Activated T-cell treated with anti-CD3 and anti-CD28 coated beads, Interleukin-2, amount 50 U/mL, for 4 hours (primary cell): ENCODE data around the gene PACSIN1. TPM values are rescaled to one million over a fixed set of nuclear protein-coding genes. Genes with fewer than 3 reads are reported as not detected.

Experiments used
- ATAC-seq, 2 donors: fragments of 200-7000 bp; cut with Tn5 transposase; one replicate each; pipeline ENCODE4 v1.10.0; 2021
- DNase-seq: peaks from one replicate; pipeline ENCODE4 v3.0.0-alpha.2; 2020
- H3K27me3 Mint-ChIP-seq: one replicate; pipeline ENCODE4 v1.8.0; 2021; ENCODE audit warnings: low read depth, mixed read lengths
- H3K36me3 Mint-ChIP-seq: one replicate; pipeline ENCODE4 v1.8.0; 2022; ENCODE audit warnings: mixed read lengths; ENCODE audit not compliant: insufficient read depth
- H3K4me1 Mint-ChIP-seq: one replicate; pipeline ENCODE4 v1.8.0; 2021; ENCODE audit warnings: low read depth, mixed read lengths
- H3K4me3 Mint-ChIP-seq: one replicate; pipeline ENCODE4 v1.8.0; 2021; ENCODE audit warnings: mild to moderate bottlenecking, moderate library complexity, mixed read lengths
- H3K9me3 Mint-ChIP-seq: one replicate; pipeline ENCODE4 v1.8.0; 2021; ENCODE audit warnings: mixed read lengths
- total RNA-seq, 3 donors: library from RNA; stranded (reverse); gene quantifications; one replicate each; pipeline ENCODE4 v1.2.1, GENCODE V29; 2021

PACSIN1 gene
- total RNA-seq, 3 donors from 2014 or later = 0.05 TPM; not detected in 2

DNA sequence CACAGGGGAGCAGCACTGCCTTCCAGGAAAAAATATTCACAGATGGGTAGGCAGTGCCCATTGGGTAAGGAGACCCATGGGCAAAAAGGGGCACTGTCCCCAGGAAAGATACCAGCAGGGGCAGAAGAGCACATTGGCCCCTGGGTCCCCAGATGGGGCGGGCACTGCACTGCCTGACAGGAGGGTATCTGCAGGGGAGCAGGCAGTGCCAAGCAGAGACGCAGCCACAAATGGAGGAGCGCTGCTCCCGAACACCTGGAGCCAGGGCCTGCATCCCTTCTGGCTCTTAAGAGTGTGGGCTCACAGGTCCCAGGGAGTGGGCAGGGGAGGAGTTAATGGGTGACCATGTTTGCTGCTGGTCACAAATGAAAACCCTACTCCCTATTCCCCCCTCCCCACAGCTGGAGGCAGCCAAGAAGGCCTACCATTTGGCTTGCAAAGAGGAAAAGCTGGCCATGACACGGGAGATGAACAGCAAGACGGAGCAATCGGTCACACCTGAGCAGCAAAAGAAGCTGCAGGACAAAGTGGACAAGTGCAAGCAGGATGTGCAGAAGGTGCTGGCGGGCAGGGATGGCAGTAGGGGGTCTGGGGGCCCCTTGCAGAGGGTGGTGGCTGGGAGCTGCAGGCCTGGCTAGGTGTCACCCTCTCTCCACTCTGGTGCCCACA lies 63.3 kb downstream of the PACSIN1 start:
- DNase-seq = no peak
- H3K9me3 Mint-ChIP-seq = no peaks in the 10 kb centered on the region
- ATAC-seq = no peak
- no peaks in the 10 kb centered on the region for H3K27me3 Mint-ChIP-seq
- peaks cover 7% of the 10 kb centered on the region for H3K4me1 Mint-ChIP-seq
- no peaks in the 10 kb centered on the region for H3K36me3 Mint-ChIP-seq
- no peak overlapping the region for H3K4me3 Mint-ChIP-seq

DNA sequence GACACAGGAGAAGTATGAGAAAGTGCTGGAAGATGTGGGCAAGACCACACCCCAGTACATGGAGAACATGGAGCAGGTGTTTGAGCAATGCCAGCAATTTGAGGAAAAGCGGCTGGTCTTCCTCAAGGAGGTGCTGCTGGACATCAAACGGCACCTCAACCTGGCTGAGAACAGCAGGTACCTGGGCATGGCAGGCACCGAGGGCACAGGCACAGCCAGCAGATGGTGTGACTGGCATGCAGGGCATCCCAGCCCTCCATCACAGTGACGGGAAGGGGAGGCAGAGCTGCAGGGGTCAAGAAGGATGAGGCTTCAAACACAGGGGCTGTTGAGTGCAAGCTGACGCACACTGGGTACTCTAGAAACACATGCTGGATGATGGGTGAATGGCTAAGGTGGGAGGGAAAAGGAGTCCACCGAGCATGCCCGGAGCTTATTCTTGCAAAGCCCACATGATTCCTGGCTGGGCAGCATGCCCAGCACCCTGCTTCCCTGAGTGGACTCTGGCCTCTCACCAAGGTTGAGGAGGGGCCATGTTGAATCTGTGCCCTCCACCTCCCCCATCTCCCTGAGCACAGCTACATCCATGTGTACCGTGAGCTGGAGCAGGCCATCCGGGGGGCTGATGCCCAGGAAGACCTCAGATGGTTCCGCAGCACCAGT lies 63.9 kb downstream of the PACSIN1 start:
- peaks cover 7% of the 10 kb centered on the region for H3K4me1 Mint-ChIP-seq

DNA sequence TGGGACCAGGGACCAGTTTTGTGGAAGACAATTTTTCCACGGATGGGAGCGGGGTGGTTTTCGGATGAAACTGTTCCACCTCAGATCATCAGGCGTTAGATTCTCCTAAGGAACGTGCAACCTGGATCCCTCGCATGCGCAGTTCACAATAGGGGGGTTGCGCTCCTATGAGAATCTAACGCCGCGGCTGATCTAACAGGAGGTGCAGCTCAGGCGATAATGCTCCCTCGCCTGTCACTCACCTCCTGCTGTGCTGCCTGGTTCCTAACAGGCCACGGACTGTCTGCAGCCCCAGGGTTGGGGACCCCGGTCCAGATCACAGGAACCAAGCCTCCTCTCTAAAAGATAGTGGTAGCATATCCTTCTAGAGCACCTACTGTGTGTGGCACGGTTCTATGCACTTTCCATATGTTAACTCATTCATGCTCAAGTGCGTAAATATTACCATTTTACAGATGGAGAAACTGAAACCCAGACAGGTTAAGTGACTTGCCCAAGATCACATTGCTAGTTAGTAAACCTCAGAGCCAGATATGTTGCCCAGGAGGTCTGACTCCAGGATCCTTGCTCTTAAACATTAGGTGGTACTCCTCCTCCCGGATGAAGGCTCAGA lies 65.0 kb downstream of the PACSIN1 start:
- Mint-ChIP-seq H3K4me3 (no peak overlapping the region), H3K9me3 (no peaks in the 10 kb centered on the region), H3K4me1 (peaks cover 7% of the 10 kb centered on the region), H3K36me3 (no peaks in the 10 kb centered on the region), H3K27me3 (no peaks in the 10 kb centered on the region)
- DNase-seq = no peak
- ATAC-seq = no peak

More for the DNA sequence above, 63.9 kb downstream of the PACSIN1 start:
- H3K9me3 Mint-ChIP-seq = no peaks in the 10 kb centered on the region
- no peak overlapping the region for H3K4me3 Mint-ChIP-seq
- H3K36me3 Mint-ChIP-seq = no peaks in the 10 kb centered on the region
- H3K27me3 Mint-ChIP-seq = no peaks in the 10 kb centered on the region
- DNase-seq (no peak), ATAC-seq (no peak)

DNA sequence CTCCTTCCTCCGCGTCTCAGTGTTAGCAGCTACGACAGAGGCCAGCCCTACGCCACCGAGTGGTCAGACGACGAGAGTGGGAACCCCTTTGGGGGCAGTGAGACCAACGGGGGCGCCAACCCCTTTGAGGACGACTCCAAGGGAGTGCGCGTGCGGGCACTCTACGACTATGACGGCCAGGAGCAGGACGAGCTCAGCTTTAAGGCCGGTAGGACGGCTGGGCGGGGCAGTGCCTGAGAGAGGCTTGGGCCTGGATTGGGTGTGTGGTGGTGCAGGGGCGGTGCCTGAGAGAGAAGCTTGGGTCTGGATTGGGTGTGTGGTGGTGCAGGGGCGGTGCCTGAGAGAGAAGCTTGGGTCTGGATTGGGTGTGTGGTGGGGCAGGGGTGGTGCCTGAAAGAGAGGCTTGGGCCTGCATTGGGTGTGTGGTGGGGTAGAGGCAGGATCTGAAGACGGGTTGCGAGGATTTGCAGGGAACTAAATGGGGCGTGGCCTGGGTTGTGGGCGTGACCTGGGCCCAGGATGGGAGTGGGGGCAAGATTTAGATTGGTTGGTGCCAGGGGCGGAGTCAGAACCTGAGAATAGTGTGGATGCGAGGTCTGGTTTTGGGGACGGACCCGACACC lies 65.8 kb downstream of the PACSIN1 start:
- Mint-ChIP-seq H3K27me3 (no peaks in the 10 kb centered on the region), H3K4me3 (no peak overlapping the region), H3K36me3 (no peaks in the 10 kb centered on the region), H3K9me3 (no peaks in the 10 kb centered on the region), H3K4me1 (peaks cover 7% of the 10 kb centered on the region)
- ATAC-seq = no peak
- no peak for DNase-seq

DNA sequence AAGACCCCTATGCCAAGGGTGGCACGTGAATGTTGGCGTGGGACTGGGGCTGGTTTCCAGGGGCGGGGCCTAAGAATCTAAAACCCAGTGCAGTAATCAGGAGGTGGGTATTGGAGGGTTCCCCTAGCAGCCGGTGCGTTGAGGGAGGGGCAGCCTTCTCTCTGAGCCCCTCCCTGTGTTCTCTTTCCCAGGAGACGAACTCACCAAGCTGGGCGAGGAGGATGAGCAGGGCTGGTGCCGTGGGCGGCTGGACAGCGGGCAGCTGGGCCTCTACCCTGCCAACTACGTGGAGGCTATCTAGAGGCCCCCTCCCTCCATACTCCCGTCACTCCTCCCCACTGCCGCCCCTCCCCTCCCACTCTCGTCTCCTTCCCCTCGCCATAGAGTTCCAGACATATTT lies 66.4 kb downstream of the PACSIN1 start:
- H3K4me3 Mint-ChIP-seq = no peak overlapping the region
- ATAC-seq (no peak), DNase-seq (no peak)
- H3K27me3 Mint-ChIP-seq = no peaks in the 10 kb centered on the region
- H3K4me1 Mint-ChIP-seq = peaks cover 6% of the 10 kb centered on the region
- no peaks in the 10 kb centered on the region for H3K9me3 Mint-ChIP-seq
- H3K36me3 Mint-ChIP-seq = no peaks in the 10 kb centered on the region

DNA sequence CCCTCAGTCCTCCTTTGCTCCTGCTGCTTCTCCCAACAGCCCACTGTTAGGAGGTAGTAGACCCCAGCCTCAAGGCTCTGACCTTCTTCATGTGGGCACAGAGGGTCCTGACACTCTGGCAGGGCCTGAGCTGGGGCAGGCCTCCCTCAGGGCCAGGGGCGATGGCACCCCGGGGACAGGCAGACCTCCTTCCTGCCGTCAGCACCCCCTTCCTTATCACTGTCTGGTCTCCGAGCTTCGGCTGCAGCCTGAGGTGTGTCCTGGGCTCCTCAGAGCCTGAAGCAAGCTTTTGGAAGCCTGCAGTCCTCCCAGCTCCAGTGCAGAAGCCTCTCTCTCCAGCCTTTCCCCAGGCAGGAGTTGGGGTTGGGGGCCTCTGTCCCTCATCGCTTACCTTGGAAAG lies 68.3 kb downstream of the PACSIN1 start:
- H3K36me3 Mint-ChIP-seq = no peaks in the 10 kb centered on the region
- no peak for ATAC-seq
- H3K27me3 Mint-ChIP-seq = no peaks in the 10 kb centered on the region
- DNase-seq = no peak
- H3K4me1 Mint-ChIP-seq = no peaks in the 10 kb centered on the region
- no peaks in the 10 kb centered on the region for H3K9me3 Mint-ChIP-seq
- H3K4me3 Mint-ChIP-seq = no peak overlapping the region

DNA sequence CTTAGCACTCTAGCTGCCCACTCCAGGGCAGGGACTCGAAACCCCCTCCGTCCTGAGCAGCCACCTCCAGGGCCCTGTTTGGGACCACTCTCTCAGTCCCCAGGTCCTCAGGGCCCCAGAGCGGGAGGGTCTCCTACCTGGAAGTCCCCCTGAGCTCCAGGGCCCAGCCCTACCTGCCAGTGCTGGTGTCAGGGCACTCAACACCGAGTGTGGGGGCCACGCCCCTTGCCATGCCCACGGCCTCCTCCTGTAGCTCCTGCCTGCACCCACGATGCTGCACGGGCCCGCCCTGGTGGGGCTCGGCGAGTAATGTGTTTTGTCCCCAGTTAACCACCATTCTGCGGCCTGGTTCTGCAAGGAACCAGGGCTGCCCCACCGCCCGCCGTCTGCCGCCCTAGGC lies 68.8 kb downstream of the PACSIN1 start:
- no peaks in the 10 kb centered on the region for H3K27me3 Mint-ChIP-seq
- no peaks in the 10 kb centered on the region for H3K9me3 Mint-ChIP-seq
- H3K36me3 Mint-ChIP-seq = no peaks in the 10 kb centered on the region
- no peaks in the 10 kb centered on the region for H3K4me1 Mint-ChIP-seq
- H3K4me3 Mint-ChIP-seq = no peak overlapping the region
- ATAC-seq (no peak), DNase-seq (no peak)

DNA sequence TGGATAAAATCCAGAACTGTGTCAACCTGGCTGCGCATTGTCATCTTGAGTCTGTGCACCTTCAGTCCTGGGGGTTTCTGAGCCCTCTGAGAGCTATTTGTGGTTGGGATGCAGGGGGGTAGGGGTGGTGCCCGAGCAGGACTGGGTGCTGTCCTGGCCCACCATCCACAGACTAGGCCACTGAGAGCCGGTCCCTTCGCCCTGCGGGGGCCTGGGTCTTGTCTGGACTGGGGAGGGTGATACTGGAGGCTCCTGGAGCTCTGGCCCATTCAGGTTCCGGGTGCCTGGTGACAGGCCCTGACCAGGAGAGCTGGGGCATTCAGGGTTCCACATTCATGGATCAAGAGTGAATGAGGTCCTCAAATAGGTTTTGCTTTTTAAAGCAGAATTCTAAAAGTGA lies 69.3 kb downstream of the PACSIN1 start:
- Mint-ChIP-seq H3K9me3 (no peaks in the 10 kb centered on the region), H3K4me3 (no peak overlapping the region), H3K27me3 (no peaks in the 10 kb centered on the region), H3K36me3 (no peaks in the 10 kb centered on the region), H3K4me1 (no peaks in the 10 kb centered on the region)
- no peak for ATAC-seq
- no peak for DNase-seq

DNA sequence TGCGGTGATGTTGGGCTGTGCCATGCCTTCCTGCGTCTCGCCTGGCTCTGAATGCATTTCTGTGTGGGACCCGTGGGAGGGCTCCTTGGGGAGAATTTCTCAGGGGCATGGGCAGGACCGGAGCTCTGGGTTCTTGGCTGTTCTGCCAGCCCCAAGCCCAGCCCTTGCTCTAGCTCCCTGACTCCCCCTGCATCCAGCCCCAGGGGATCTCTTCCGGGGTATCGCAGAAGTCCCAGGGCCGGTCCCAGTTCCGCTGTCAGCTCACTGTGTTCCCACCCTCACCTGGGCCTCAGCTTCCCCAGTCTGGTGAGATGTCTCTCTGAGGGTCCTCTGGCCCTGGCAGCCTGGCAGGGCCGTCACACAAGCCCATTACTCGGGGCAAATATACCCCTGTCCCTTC lies 69.8 kb downstream of the PACSIN1 start:
- DNase-seq (no peak), ATAC-seq (no peak)
- Mint-ChIP-seq H3K9me3 (no peaks in the 10 kb centered on the region), H3K4me1 (no peaks in the 10 kb centered on the region), H3K4me3 (no peak overlapping the region), H3K36me3 (no peaks in the 10 kb centered on the region), H3K27me3 (no peaks in the 10 kb centered on the region)

DNA sequence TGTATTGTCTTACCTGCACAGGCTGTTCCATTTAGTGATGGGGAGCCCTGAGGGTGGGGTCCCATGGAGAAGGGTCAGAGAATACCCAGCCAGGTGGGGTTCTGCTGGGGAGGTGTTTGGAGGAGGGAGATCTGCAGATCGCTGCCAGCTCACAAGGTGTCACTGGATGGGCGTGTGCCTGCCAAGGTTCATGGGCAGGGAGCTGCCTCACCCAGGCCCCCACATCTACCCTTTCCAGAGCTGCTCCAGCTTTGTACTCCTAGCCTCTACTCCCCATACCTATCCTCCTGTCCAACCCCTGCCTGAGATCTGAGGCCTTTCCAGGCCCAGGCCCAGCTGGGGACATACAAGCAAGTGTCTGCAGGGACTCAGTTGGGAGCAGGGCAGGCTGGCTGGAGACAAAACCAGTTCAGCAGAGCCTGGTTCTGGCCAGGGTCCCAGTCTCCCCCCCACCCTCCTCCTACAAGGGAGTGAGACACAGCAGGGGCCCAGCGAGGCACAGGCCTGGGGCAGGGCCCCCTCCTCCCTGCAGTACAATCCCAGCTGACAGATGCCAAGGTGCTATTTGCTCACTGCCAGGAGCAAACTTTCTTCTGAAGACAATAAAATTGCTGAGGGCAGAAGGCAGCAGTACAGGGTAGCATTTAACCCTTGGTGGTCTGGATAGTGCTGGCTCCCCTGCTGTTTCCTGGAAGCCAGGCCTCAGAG lies 70.5 kb downstream of the PACSIN1 start:
- no peaks in the 10 kb centered on the region for H3K9me3 Mint-ChIP-seq
- no peak for ATAC-seq
- H3K27me3 Mint-ChIP-seq = no peaks in the 10 kb centered on the region
- H3K36me3 Mint-ChIP-seq = no peaks in the 10 kb centered on the region
- DNase-seq = no peak
- no peaks in the 10 kb centered on the region for H3K4me1 Mint-ChIP-seq
- H3K4me3 Mint-ChIP-seq = no peak overlapping the region

DNA sequence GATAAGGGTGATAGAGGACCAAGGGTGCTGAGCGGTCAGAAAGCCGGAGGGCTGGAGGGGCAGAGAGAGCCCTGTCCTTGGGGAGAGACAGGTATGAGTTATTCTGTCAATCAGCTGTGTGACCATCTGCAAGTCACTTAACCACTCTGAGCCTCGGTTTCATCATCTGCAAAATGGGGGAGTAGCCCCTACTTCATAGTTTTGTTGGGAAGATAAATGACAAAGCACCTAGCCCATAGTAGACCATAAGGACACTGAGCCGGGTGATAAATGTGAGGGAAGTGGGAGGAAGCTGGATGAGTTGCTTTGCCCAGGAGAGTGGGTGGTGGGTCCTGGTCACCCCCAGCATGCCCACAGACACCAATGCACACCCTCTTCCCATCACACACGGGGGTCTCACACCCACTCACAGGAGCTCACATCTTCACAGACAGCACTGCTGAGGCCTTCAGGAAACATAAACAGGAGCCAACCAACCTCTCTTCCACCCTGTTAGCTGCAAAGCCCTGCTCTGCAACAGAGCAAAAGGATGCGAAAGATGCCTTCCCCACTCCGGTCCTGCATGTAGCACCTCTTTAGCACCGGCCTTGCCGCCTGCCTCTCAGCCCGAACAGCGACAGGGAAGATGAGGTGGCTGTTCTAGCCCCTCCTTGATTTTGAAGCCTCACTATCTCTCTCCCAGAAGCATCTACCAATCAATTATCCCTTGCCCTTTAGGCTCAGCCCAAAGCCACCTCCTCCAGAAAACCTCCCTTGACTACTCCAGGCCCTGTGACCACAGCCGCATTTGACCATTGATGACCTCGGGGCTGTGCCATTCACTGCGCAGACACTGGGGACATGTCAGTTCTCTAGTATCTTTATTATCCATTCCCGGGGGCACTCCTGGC lies 71.3 kb downstream of the PACSIN1 start:
- H3K4me1 Mint-ChIP-seq = no peaks in the 10 kb centered on the region

DNA sequence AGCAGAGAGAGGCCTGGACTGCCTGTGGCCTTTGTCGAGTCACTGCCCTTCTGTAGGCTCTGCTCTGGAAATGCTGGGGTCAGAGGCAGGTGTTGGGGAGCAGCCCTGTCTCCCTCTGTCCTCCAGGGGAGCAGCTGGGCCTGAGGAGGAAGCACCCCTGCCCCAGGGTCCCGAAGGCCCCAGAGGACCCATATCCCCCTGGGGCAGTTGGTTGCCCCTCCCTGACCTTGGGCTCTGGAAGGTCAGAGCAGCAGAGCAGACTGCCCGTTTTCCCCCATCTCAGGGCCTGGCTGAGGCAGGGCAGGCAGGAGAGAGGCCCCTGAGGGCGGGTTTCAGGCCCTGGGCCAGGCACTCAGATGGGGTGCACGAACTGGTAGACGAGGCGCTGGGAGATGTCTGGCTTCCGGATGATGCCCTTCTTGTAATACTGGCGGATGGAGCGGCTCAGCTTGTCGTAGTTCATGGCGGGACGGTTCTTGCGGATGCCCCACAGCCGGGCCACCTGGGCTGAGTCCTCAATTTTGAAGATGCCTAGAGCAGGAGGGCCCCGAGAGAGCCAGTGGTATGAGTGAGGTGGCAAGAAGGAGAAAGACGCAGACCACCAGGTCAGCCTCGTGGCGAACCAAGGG lies 72.2 kb downstream of the PACSIN1 start:
- H3K4me3 Mint-ChIP-seq = no peak overlapping the region
- H3K4me1 Mint-ChIP-seq = no peaks in the 10 kb centered on the region
- no peaks in the 10 kb centered on the region for H3K36me3 Mint-ChIP-seq
- no peak for DNase-seq
- H3K9me3 Mint-ChIP-seq = no peaks in the 10 kb centered on the region
- H3K27me3 Mint-ChIP-seq = no peaks in the 10 kb centered on the region
- ATAC-seq = no peak

More for the DNA sequence above, 71.3 kb downstream of the PACSIN1 start:
- Mint-ChIP-seq H3K4me3 (no peak overlapping the region), H3K36me3 (no peaks in the 10 kb centered on the region), H3K27me3 (no peaks in the 10 kb centered on the region), H3K9me3 (no peaks in the 10 kb centered on the region)
- DNase-seq (no peak), ATAC-seq (no peak)

DNA sequence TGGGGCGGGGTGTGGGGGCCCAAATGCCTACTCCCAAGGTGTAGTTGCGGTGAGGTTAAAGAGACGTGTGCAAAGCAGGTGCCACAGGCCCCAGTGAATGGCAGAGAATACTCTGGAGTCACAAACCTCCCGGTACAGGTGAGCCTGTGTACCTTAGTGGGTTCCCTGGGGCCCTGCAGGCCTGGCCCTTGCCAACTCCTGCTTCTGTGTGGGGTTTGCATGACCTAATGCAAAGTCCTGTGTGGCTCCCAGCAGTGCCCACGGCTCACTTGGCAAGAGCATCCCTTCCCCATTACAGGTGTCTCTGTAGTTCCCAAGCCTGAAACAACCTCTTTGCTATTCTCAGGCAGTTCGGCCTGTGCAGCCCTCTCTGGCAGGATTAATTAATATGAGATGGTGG lies 72.7 kb downstream of the PACSIN1 start:
- H3K4me1 Mint-ChIP-seq = no peaks in the 10 kb centered on the region
- DNase-seq = no peak
- ATAC-seq = no peak
- no peak overlapping the region for H3K4me3 Mint-ChIP-seq
- H3K27me3 Mint-ChIP-seq = no peaks in the 10 kb centered on the region
- H3K36me3 Mint-ChIP-seq = no peaks in the 10 kb centered on the region
- H3K9me3 Mint-ChIP-seq = no peaks in the 10 kb centered on the region
